VCaP (cell line): ENCODE measurements around the gene SERPINA12.

Source experiments
- H3K27ac ChIP-seq: fragments of 450-650 bp; 2 replicates; pipeline ENCODE4 v1.5.1; 2017
- CTCF ChIP-seq: fragments of 450-650 bp; conservative IDR thresholded peaks from 2 replicates; pipeline ENCODE4 v1.5.1; 2017; ENCODE audit warnings: mild to moderate bottlenecking, moderate library complexity

Gene SERPINA12

GRCh38 chr14:94451091-94451771, 58.0 kb downstream of the SERPINA12 start:
- TF ChIP-seq CTCF: no peak
- no peak overlapping the region for H3K27ac ChIP-seq

GRCh38 chr14:94450722-94451090, 58.6 kb downstream of the SERPINA12 start:
- no peak overlapping the region for H3K27ac ChIP-seq
- no peak for TF ChIP-seq CTCF

GRCh38 chr14:94449930-94450329, 59.3 kb downstream of the SERPINA12 start:
- no peak overlapping the region for H3K27ac ChIP-seq
- no peak for TF ChIP-seq CTCF

GRCh38 chr14:94448071-94448808, 61.0 kb downstream of the SERPINA12 start:
- H3K27ac ChIP-seq: peak overlapping the region; percentile 69
- TF ChIP-seq CTCF: no peak

GRCh38 chr14:94447206-94447605, 62.1 kb downstream of the SERPINA12 start:
- no peak for TF ChIP-seq CTCF
- peak overlapping the region; percentile 69 for H3K27ac ChIP-seq

- no peak for TF ChIP-seq CTCF
- H3K27ac ChIP-seq: no peak overlapping the region
These were observed 63.1 kb downstream of the SERPINA12 start for GRCh38 chr14:94446126-94446525.

GRCh38 chr14:94445003-94445402, 64.3 kb downstream of the SERPINA12 start:
- no peak for TF ChIP-seq CTCF
- H3K27ac ChIP-seq: no peak overlapping the region
